ENCODE data around the gene LRRC75A. TPM values are rescaled to one million over a fixed set of nuclear protein-coding genes. Genes with fewer than 3 reads are reported as not detected.

LRRC75A gene
- total and polyA plus RNA-seq, 2 of the 8 experiments (the other 6 are each of a cell fraction or from before 2014, with no cell fraction given), result 9.7 to 9.9 TPM

GRCh38 chr17:16466407-16466806 is 25.6 kb downstream of the LRRC75A start:
- 84% methylated on average over 9 of the region's 9 CpGs; no CpG with 5 or more reads in 1 of the 2 experiments for WGBS, 2 experiments (ENCODE audit: extremely low coverage in 1 of 2, insufficient coverage in 1 of 2, insufficient read length in 1 of 2, insufficient replicate concordance in 2 of 2, low coverage in 1 of 2, low lambda C conversion rate in 2 of 2, missing lambda C conversion rate in 1 of 2)
- CTCF ChIA-PET (ENCODE audit: partially characterized antibody), result interaction anchor here (1.1 to 36.9 kb wide), 5 partner anchors 13 to 55 kb away, joined by 3 to 941 read pairs (median 124); partner anchors contain the start of gene LRRC75A
- Histone ChIP-seq H3K9ac (replicated peaks in 1 of 4; ENCODE audit: extremely low read depth in 1 of 4, low read depth in 3 of 4, low read length in 3 of 4) (no peak overlapping the region), H4K20me1 (replicated peaks in 1 of 2; ENCODE audit: control insufficient read depth in 1 of 2, insufficient read depth in 2 of 2, low read length in 2 of 2) (peaks cover 3 to 5% of the 10 kb centered on the region in 2 experiments), H3K27me3 (replicated peaks in 1 of 4; ENCODE audit: control insufficient read depth in 3 of 4, extremely low read depth in 1 of 4, insufficient read depth in 3 of 4, low read length in 3 of 4) (no peaks in the 10 kb centered on the region), H3K23ac (ENCODE audit: insufficient read length) (no peak overlapping the region), H2BK5ac (ENCODE audit: low read depth, low read length) (no peak overlapping the region), H3K18ac (ENCODE audit: extremely low read depth, low read length) (no peak overlapping the region), H2AK5ac (ENCODE audit: low read depth, low read length) (no peak overlapping the region), H3K9me3 (ENCODE audit: insufficient read depth in 2 of 2, low read depth in 1 of 2, low read length in 1 of 2) (no peaks in the 10 kb centered on the region), H3K79me1 (ENCODE audit: low read depth, low read length) (peaks cover 4% of the 10 kb centered on the region), H3K4me2 (ENCODE audit: insufficient read depth in 1 of 2, low read depth in 2 of 2, low read length in 2 of 2) (no peak overlapping the region), H3K14ac (ENCODE audit: insufficient read length) (no peak overlapping the region), H3K56ac (replicated peaks; ENCODE audit: insufficient read length, low read depth, low read length) (no peak overlapping the region), H4K91ac (replicated peaks; ENCODE audit: insufficient read length, low read length) (no peak overlapping the region), H3K27ac (ENCODE audit: low read depth, low read length) (no peak overlapping the region), H3K4me3 (ENCODE audit: extremely low read depth in 1 of 4, insufficient read depth in 2 of 4, low read depth in 3 of 4, low read length in 4 of 4) (no peak overlapping the region), H3K4ac (replicated peaks; ENCODE audit: insufficient read length, low read depth, low read length) (no peak overlapping the region), H3K4me1 (replicated peaks in 1 of 4; ENCODE audit: control insufficient read depth in 3 of 4, insufficient read depth in 4 of 4, low read length in 3 of 4) (peaks cover 0 to 17% (median 0%) of the 10 kb centered on the region in 4 experiments; a peak in 2 of 7 replicates), H2BK12ac (ENCODE audit: low read depth, low read length) (no peak overlapping the region), H4K8ac (ENCODE audit: extremely low read depth, insufficient read depth, low read length) (no peak overlapping the region), H2BK15ac (ENCODE audit: low read length) (no peak overlapping the region), H3K36me3 (ENCODE audit: control insufficient read depth in 2 of 4, insufficient read depth in 4 of 4, low read length in 3 of 4) (no peaks in the 10 kb centered on the region), H3K23me2 (ENCODE audit: low read depth, low read length) (no peaks in the 10 kb centered on the region), H4K5ac (ENCODE audit: insufficient read length, low read depth, low read length) (no peak overlapping the region), H2AFZ (ENCODE audit: low read length) (no peak overlapping the region), H3K79me2 (ENCODE audit: control insufficient read depth in 1 of 2, insufficient read depth in 2 of 2, low read length in 2 of 2) (no peaks in the 10 kb centered on the region), H2BK20ac (ENCODE audit: low read length) (no peak overlapping the region), H2BK120ac (replicated peaks; ENCODE audit: low read depth, low read length) (no peak overlapping the region)
- POLR2A ChIA-PET (ENCODE audit: partially characterized antibody), result interaction anchor here (1.4 to 2.7 kb wide), 3 partner anchors 9 to 45 kb away, joined by 3 to 8 read pairs (median 7); no protein-coding TSS in a partner anchor
- no peak for DNase-seq (ENCODE audit: low read depth in 1 of 2, low spot score in 2 of 2)
- FAIRE-seq, result no peak
- no peak for TF ChIP-seq POLR2AphosphoS5 (IDR thresholded peaks at IDR 0.05; ENCODE audit: low read depth, low read length)
- TF ChIP-seq TEAD4 (IDR thresholded peaks at IDR 0.05; ENCODE audit: low read depth, low read length), result no peak
- TF ChIP-seq HDAC2 (IDR thresholded peaks at IDR 0.05; ENCODE audit: borderline replicate concordance in 1 of 2, low read depth in 2 of 2, low read length in 2 of 2), result no peak
- TF ChIP-seq CTCF (IDR thresholded peaks at IDR 0.05; ENCODE audit: control extremely low read depth in 1 of 3, insufficient read depth in 1 of 3, low read depth in 1 of 3, low read length in 3 of 3), result no peak
- TF ChIP-seq KDM5A (IDR thresholded peaks at IDR 0.05; ENCODE audit: low read length), result no peak
- no peak for TF ChIP-seq CBX5 (IDR thresholded peaks at IDR 0.05; ENCODE audit: low read depth, low read length)
- no peak for TF ChIP-seq EP300 (IDR thresholded peaks at IDR 0.05; ENCODE audit: borderline replicate concordance in 1 of 2, low read depth in 2 of 2, low read length in 2 of 2)
- no peak for TF ChIP-seq GABPA (IDR thresholded peaks at IDR 0.05; ENCODE audit: borderline replicate concordance, insufficient read depth, low read length)

All from H1 (cell line).